ENCODE data around the gene PI4KA.
A peak's percentile ranks its signal among the peaks of the same experiment; 100 is the strongest.

The PI4KA gene

DNA sequence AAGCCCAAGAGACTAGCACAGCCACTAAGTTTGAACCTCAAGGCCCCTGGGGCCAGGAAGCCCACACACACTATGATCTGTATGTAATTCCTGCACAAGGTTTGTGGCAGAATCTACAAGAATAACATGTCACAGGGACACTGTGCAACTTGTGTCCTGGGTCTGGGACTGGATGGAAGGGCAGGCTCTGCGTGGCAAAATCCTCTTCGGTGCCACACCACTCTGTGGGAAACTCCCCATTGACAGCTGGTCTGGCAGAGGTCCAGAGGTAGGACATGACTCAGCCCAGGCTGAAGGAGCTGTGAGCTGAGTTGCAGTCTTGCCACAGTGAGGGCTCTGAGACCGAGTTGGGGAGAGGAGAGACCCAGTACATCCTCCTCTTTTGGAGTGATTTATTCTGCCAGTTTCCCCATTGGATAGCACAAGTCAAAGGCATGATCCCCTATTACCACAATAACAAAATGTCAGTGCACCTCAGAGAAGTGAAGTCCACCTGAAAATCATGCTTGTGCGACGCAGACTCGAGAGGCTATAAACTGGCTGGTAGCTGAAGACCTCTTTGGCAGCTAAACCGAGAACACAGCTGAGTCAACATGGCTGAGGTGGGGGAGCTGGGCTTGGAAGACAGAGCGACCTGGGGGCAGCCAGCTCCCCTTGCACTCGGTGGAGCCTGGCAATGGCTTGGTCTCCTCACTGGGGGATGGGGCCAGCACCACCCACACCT is 108.0 kb downstream of the PI4KA start:
- H3K27me3 Mint-ChIP-seq (ENCODE audit: low read depth) = no peaks in the 10 kb centered on the region
- peaks cover 40% of the 10 kb centered on the region for H3K36me3 Mint-ChIP-seq (ENCODE audit: low read depth)
- no peaks in the 10 kb centered on the region for H3K9me3 Mint-ChIP-seq
- H3K4me1 Mint-ChIP-seq = peaks cover 17% of the 10 kb centered on the region
- TF ChIP-seq, protein P1, sequence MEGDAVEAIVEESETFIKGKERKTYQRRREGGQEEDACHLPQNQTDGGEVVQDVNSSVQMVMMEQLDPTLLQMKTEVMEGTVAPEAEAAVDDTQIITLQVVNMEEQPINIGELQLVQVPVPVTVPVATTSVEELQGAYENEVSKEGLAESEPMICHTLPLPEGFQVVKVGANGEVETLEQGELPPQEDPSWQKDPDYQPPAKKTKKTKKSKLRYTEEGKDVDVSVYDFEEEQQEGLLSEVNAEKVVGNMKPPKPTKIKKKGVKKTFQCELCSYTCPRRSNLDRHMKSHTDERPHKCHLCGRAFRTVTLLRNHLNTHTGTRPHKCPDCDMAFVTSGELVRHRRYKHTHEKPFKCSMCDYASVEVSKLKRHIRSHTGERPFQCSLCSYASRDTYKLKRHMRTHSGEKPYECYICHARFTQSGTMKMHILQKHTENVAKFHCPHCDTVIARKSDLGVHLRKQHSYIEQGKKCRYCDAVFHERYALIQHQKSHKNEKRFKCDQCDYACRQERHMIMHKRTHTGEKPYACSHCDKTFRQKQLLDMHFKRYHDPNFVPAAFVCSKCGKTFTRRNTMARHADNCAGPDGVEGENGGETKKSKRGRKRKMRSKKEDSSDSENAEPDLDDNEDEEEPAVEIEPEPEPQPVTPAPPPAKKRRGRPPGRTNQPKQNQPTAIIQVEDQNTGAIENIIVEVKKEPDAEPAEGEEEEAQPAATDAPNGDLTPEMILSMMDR (IDR thresholded peaks at IDR 0.05; ENCODE audit: unreplicated experiment in 3 of 3) = no peak
- peak overlapping the region; percentile 35 to 90 (median 41) for H3K27ac Mint-ChIP-seq
- H3K4me3 Mint-ChIP-seq = no peak overlapping the region

DNA sequence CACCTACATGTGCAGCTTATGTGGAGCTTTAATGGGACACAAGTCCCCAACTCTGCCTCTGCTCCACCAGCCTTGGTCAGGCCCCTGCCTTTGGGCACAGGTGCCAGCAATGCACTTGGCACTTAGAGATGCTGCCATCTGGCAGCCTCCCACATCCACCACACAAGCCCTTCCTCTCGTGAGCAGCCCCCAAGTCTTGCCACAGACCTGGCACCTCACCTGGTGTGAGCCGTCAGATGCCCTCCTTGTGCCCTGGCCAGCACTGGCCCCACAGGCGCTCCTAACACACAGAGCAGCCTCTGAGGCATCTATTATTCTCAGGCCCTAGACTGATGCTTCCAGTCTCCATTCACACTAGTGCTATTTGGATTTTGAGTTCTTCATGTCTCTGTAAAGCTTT is 109.2 kb downstream of the PI4KA start:
- TF ChIP-seq, protein P1 (IDR thresholded peaks at IDR 0.05; ENCODE audit: unreplicated experiment in 3 of 3) = no peak
- H3K9me3 Mint-ChIP-seq = no peaks in the 10 kb centered on the region
- H3K27ac Mint-ChIP-seq = peak overlapping the region in 2 of 3 experiments; percentile 25 to 43
- peaks cover 46% of the 10 kb centered on the region for H3K36me3 Mint-ChIP-seq (ENCODE audit: low read depth)
- no peak overlapping the region for H3K4me3 Mint-ChIP-seq
- peaks cover 17% of the 10 kb centered on the region for H3K4me1 Mint-ChIP-seq
- no peaks in the 10 kb centered on the region for H3K27me3 Mint-ChIP-seq (ENCODE audit: low read depth)

DNA sequence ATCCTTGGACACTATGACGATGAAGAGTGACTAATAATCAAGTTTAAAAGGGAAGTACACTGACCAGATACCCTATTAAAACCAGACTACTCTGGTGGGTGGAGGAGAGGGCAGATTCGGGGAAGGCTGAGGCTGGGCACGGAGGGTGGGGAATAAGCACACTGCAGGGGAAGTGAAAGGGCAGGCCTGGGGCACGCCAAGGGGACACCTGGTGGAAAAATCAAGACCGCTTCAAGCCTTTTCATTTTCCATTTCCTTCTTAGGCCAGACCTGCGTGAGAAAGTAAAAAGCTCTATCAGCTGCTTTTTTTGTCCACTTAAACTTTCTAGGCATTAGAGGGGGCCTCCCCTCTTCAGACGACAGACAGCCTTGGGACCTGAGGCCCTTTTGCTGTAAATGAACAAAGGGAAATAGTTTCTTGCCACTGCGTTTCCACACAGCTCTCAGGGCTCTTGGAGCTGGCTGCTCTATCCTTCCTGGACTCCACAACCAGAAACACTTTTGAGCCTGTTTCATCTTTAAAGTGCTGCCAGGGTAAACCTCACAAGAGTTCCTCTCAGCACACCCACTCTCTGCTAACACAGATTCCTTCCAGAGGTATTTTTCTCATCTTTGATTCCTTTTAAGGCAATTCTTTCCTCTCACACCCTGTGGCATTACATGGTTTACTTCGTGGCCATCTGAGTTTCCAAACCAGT is 109.7 kb downstream of the PI4KA start:
- TF ChIP-seq, protein P1 (IDR thresholded peaks at IDR 0.05; ENCODE audit: unreplicated experiment in 3 of 3) = no peak
- H3K4me3 Mint-ChIP-seq = no peak overlapping the region
- H3K36me3 Mint-ChIP-seq (ENCODE audit: low read depth) = peaks cover 47% of the 10 kb centered on the region
- H3K9me3 Mint-ChIP-seq = no peaks in the 10 kb centered on the region
- H3K27me3 Mint-ChIP-seq (ENCODE audit: low read depth) = no peaks in the 10 kb centered on the region
- H3K4me1 Mint-ChIP-seq = peaks cover 17% of the 10 kb centered on the region
- peak overlapping the region in 2 of 3 experiments; percentile 25 to 43 for H3K27ac Mint-ChIP-seq

DNA sequence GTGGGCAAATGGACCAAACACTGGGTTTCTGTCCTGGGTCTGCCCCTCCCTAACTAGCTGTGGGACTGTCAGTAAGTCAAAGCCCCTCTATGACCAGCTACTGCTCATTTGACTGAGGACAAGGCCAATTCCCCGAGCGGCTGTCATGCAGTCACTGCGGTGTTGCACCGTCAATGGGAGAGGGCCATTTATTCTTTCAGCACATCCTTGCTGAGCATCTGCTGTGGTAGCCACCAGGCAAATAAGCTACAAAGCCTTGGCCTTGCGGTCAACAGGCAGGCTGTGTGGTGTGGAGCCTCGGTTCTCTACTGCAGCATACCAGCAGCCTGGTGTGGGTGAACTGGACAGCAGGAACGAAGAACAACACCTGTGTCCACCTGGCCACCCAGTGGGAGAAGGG is 110.5 kb downstream of the PI4KA start:
- no peaks in the 10 kb centered on the region for H3K9me3 Mint-ChIP-seq
- peaks cover 53% of the 10 kb centered on the region for H3K36me3 Mint-ChIP-seq (ENCODE audit: low read depth)
- H3K27me3 Mint-ChIP-seq (ENCODE audit: low read depth) = no peaks in the 10 kb centered on the region
- H3K4me1 Mint-ChIP-seq = peaks cover 17% of the 10 kb centered on the region
- H3K27ac Mint-ChIP-seq = no peak overlapping the region
- TF ChIP-seq, protein P1 (IDR thresholded peaks at IDR 0.05; ENCODE audit: unreplicated experiment in 3 of 3) = no peak
- H3K4me3 Mint-ChIP-seq = no peak overlapping the region

DNA sequence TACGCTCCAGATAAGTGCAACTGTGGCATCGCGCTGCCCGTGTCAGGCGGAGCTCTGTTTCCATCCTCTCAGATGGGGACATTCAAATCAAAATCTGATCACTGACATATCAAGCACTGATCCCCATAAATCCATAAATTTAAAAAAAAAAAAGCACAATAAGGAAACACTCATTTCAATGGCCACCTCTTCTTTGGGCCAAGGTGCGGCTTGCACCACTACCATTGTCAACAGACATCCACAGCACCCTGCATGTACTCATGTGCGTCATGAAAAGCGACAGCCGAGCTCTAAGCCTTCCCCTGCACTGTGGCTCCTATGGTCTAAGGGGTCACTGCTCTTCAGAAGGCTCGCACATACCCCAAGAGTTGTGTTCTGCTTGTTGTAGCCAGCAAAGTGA is 111.4 kb downstream of the PI4KA start:
- no peaks in the 10 kb centered on the region for H3K9me3 Mint-ChIP-seq
- TF ChIP-seq, protein P1 (IDR thresholded peaks at IDR 0.05; ENCODE audit: unreplicated experiment in 3 of 3) = no peak

More for the DNA sequence above, 111.4 kb downstream of the PI4KA start:
- H3K36me3 Mint-ChIP-seq (ENCODE audit: low read depth) = peaks cover 56% of the 10 kb centered on the region
- H3K27me3 Mint-ChIP-seq (ENCODE audit: low read depth) = no peaks in the 10 kb centered on the region
- H3K4me1 Mint-ChIP-seq = peaks cover 17% of the 10 kb centered on the region
- H3K4me3 Mint-ChIP-seq = no peak overlapping the region
- no peak overlapping the region for H3K27ac Mint-ChIP-seq

Data from nephron (organoid).